Kidney (tissue), 14 donors: ENCODE measurements around the gene RNASEH2C. TPM values are rescaled to one million over a fixed set of nuclear protein-coding genes. Genes with fewer than 3 reads are reported as not detected.
A peak's percentile ranks its signal among the peaks of the same experiment; 100 is the strongest.

ENCODE experiments used
- DNase-seq, 5 donors: peaks; one replicate each; pipeline ENCODE4 v3.0.0-alpha.2; 2013 to 2020
- FAIRE-seq: peaks from 2 replicates; lab custom pipeline; 2012; peaks lifted over from hg19 to GRCh38; lab: Jason Lieb, UNC
- H3K27ac ChIP-seq, 2 donors: one replicate each; pipeline ENCODE4 v1.7.0; 2013; ENCODE audit warnings: low read depth in 2 of 2, low read length in 2 of 2, inconsistent platforms in 1 of 2
- H3K27me3 ChIP-seq: one replicate; pipeline ENCODE4 v1.7.1; 2013; ENCODE audit warnings: low read length, inconsistent platforms; ENCODE audit not compliant: control insufficient read depth, insufficient read depth
- H3K36me3 ChIP-seq, 3 donors: one replicate each; pipeline versions ENCODE4 v1.7.0 to v1.7.1; 2013; ENCODE audit warnings: low read length in 3 of 3, control low read depth in 1 of 3, inconsistent platforms in 1 of 3; ENCODE audit not compliant: insufficient read depth in 3 of 3, control insufficient read depth in 2 of 3
- H3K4me1 ChIP-seq, 3 donors: one replicate each; pipeline versions ENCODE4 v1.7.0 to v1.7.1; 2013; ENCODE audit warnings: low read length in 3 of 3, inconsistent platforms in 1 of 3, low read depth in 1 of 3; ENCODE audit not compliant: control insufficient read depth in 2 of 3, insufficient read depth in 2 of 3
- H3K4me3 ChIP-seq, 3 donors: one replicate each; pipeline versions ENCODE4 v1.7.0 to v1.8.1; 2013; ENCODE audit warnings: low read length in 3 of 3, control low read depth in 1 of 3, inconsistent platforms in 1 of 3
- H3K9ac ChIP-seq, 3 donors: one replicate each; pipeline versions ENCODE4 v1.7.0 to v1.7.1; 2013; ENCODE audit warnings: low read length in 3 of 3, control low read depth in 1 of 3, inconsistent platforms in 1 of 3
- H3K9me3 ChIP-seq, 3 donors: one replicate each; pipeline versions ENCODE4 v1.7.0 to v1.7.1; 2013; ENCODE audit warnings: low read length in 3 of 3, control low read depth in 1 of 3, inconsistent platforms in 1 of 3; ENCODE audit not compliant: control insufficient read depth in 2 of 3, insufficient read depth in 1 of 3
- intact Hi-C: fragments of 100-400 bp; cut with DNase I; formaldehyde crosslinking; loops from one replicate; pipeline ENCODE4 v1.11.1; 2022
- polyA plus RNA-seq: library from polyadenylated mRNA; stranded (reverse); fragments of 350-450 nt; fragmentation: Illumina TruSeq; extraction: RNeasy Lipid Tissue Mini Kit (QIAGEN cat#74804); gene quantifications from one replicate; pipeline ENCODE4 v1.2.3, GENCODE V29; 2014; ENCODE audit warnings: low read depth, low replicate concordance; ENCODE audit not compliant: insufficient read depth
- total RNA-seq: library from RNA; stranded (reverse); fragmentation: NEBNext Ultra II Directional; extraction: Animal tissue kit (Norgen Biotek cat#: 25700); gene quantifications from one replicate; pipeline ENCODE4 v1.2.1, GENCODE V29; 2021
- TF ChIP-seq, protein P1 (sequence below): IDR thresholded peaks from 3 replicates; pipeline ENCODE4 v1.5.1; 2012; ENCODE audit warnings: mild to moderate bottlenecking, moderate library complexity, borderline replicate concordance; ENCODE audit not compliant: insufficient read depth; ENCODE audit errors: extremely low read depth
- donor health status: control.
- donor health status: control.
- donor health status: control.
- donor health status: control.
- donor health status: control.
- donor health status: DM: yes; HTN: yes; CAD: no.
- donor health status: Normal renal cell carcinoma (clear cell type).

Gene RNASEH2C
- total and polyA plus RNA-seq, 2 donors from 2014 or later = 43.7 to 129 TPM

DNA sequence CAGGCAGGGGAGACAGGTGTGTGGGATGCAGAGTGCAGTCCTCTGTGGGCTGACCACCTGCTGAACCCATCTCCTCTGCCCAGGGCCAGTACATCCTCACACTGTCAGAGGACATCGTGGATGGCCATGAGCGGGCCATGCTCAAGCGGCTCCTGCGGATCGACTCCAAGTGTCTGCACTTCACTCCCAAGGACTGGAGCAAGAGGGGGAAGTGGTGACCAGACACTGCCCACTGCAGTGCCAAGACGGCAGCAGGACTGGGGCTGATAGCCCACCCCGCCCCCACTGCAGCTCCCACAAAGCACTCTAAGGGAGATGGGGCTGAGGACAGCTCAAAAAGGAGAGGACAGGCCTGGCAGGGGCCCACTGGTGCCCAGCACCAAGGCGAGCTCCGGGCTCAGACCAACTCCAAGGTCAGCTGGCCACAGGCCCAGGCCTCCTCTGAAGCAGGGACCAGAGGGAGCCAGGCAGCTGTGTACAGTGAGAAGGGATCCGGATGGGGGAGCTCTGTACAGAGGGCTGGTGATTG, 1.6 kb downstream of the RNASEH2C start:
- no peak for FAIRE-seq
- H3K4me1 ChIP-seq = peaks cover 0 to 15% (median 4%) of the 10 kb centered on the region in 3 donors
- H3K27me3 ChIP-seq = no peaks in the 10 kb centered on the region
- H3K36me3 ChIP-seq = peaks cover 10 to 46% (median 36%) of the 10 kb centered on the region in 3 donors
- H3K9me3 ChIP-seq = no peaks in the 10 kb centered on the region
- TF ChIP-seq, protein P1, sequence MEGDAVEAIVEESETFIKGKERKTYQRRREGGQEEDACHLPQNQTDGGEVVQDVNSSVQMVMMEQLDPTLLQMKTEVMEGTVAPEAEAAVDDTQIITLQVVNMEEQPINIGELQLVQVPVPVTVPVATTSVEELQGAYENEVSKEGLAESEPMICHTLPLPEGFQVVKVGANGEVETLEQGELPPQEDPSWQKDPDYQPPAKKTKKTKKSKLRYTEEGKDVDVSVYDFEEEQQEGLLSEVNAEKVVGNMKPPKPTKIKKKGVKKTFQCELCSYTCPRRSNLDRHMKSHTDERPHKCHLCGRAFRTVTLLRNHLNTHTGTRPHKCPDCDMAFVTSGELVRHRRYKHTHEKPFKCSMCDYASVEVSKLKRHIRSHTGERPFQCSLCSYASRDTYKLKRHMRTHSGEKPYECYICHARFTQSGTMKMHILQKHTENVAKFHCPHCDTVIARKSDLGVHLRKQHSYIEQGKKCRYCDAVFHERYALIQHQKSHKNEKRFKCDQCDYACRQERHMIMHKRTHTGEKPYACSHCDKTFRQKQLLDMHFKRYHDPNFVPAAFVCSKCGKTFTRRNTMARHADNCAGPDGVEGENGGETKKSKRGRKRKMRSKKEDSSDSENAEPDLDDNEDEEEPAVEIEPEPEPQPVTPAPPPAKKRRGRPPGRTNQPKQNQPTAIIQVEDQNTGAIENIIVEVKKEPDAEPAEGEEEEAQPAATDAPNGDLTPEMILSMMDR = no peak
- no peak overlapping the region for H3K27ac ChIP-seq
- DNase-seq = no peak
- no peak overlapping the region for H3K4me3 ChIP-seq
- intact Hi-C loops = loop anchor here (10.0 kb wide), 1 partner anchor 96 kb away; no protein-coding TSS in a partner anchor
- peak overlapping the region in 1 of 3 donors; percentile 80 for H3K9ac ChIP-seq

DNA sequence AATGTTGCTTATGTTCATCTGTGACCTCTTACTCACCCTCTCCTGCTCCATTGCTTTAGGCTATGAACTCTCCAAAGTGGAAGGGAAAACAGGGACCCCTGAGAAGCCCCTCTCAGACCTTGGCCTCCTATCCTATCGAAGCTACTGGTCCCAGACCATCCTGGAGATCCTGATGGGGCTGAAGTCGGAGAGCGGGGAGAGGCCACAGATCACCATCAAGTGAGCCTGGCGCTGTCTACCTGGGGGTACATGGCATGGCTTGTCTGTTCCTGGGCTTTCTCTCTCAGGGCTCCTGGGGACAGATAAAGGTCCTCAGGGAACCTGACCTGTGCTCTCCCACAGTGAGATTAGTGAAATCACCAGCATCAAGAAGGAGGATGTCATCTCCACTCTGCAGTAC, 2.1 kb downstream of the RNASEH2C start:
- no peaks in the 10 kb centered on the region for H3K27me3 ChIP-seq
- FAIRE-seq = no peak
- H3K9me3 ChIP-seq = no peaks in the 10 kb centered on the region
- peak overlapping the region in 1 of 3 donors; percentile 5 for H3K9ac ChIP-seq
- TF ChIP-seq, protein P1 = no peak
- intact Hi-C loops = loop anchor here (10.0 kb wide), 1 partner anchor 96 kb away; no protein-coding TSS in a partner anchor
- no peak overlapping the region for H3K27ac ChIP-seq
- no peak for DNase-seq
- peaks cover 0 to 15% (median 4%) of the 10 kb centered on the region in 3 donors for H3K4me1 ChIP-seq
- H3K4me3 ChIP-seq = no peak overlapping the region
- peaks cover 10 to 51% (median 37%) of the 10 kb centered on the region in 3 donors for H3K36me3 ChIP-seq

DNA sequence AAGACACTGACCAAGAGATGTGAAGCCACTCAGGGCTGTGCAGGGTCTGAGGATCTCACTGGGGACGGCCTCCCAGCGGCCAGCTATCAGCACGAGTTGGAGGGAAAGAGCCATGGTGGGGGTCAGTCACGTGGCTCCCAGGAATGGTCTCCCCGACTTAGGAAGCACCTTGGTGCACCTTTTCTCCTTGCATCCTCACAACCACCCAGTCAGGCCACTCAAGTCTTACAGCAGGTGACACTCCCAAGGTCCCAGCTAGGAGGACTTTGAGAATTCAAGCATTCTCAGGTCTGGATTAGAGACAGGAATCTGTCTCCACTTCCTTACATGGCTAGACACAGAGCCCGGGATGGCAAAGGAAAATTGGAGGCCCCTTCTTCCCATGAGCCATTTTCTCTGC, 2.7 kb downstream of the RNASEH2C start:
- DNase-seq (no peak), FAIRE-seq (no peak)
- Histone ChIP-seq H3K36me3 (peaks cover 10 to 53% (median 40%) of the 10 kb centered on the region in 3 donors), H3K9me3 (no peaks in the 10 kb centered on the region), H3K9ac (no peak overlapping the region), H3K4me3 (no peak overlapping the region), H3K27me3 (no peaks in the 10 kb centered on the region), H3K4me1 (peaks cover 0 to 18% (median 4%) of the 10 kb centered on the region in 3 donors), H3K27ac (no peak overlapping the region)
- intact Hi-C loops = loop anchor here (10.0 kb wide), 1 partner anchor 97 kb away; no protein-coding TSS in a partner anchor
- TF ChIP-seq, protein P1 = no peak
